Activated CD4-positive, alpha-beta T cell treated with anti-CD3 and anti-CD28 coated beads, Interleukin-2, amount 10 ng/mL, durations not matched to agents 24 days and 14 days (primary cell): Measurements from ENCODE around the gene AUH. TPM values are rescaled to one million over a fixed set of nuclear protein-coding genes. Genes with fewer than 3 reads are reported as not detected.
A peak's percentile ranks its signal among the peaks of the same experiment; 100 is the strongest.

ENCODE experiments used
- DNase-seq: peaks from one replicate; pipeline ENCODE4 v3.0.0; 2022
- H3K27ac Mint-ChIP-seq: one replicate; pipeline ENCODE4 v1.8.0; 2022; ENCODE audit warnings: mild to moderate bottlenecking, mixed read lengths
- H3K27me3 Mint-ChIP-seq: one replicate; pipeline ENCODE4 v1.8.0; 2022; ENCODE audit warnings: mixed read lengths
- H3K36me3 Mint-ChIP-seq: one replicate; pipeline ENCODE4 v1.8.0; 2022; ENCODE audit warnings: low read depth, mild to moderate bottlenecking, mixed read lengths
- H3K4me1 Mint-ChIP-seq: one replicate; pipeline ENCODE4 v1.8.0; 2021; ENCODE audit warnings: mixed read lengths
- H3K4me3 Mint-ChIP-seq: one replicate; pipeline ENCODE4 v1.8.0; 2022; ENCODE audit warnings: mild to moderate bottlenecking, moderate library complexity, mixed read lengths
- H3K9me3 Mint-ChIP-seq: one replicate; pipeline ENCODE4 v1.8.0; 2021; ENCODE audit warnings: mixed read lengths
- intact Hi-C: fragments of 100-400 bp; cut with micrococcal nuclease; formaldehyde crosslinking; loops from one replicate; pipeline ENCODE4 v1.15.1; 2023
- total RNA-seq: library from RNA; stranded (reverse); gene quantifications from 2 replicates; pipeline ENCODE4 v1.2.3, GENCODE V29; 2022

The AUH gene
- total RNA-seq, 1 donor from 2014 or later, result 49.5 TPM

- Mint-ChIP-seq H3K27ac (peak overlapping the region; percentile 84), H3K9me3 (peaks cover 11% of the 10 kb centered on the region), H3K27me3 (no peaks in the 10 kb centered on the region), H3K36me3 (peaks cover 75% of the 10 kb centered on the region), H3K4me1 (peaks cover 42% of the 10 kb centered on the region), H3K4me3 (no peak overlapping the region)
- intact Hi-C loops, result no loop called here
- DNase-seq, result no peak
These were observed 20.4 kb downstream of the AUH start for GRCh38 chr9:91341258-91341746.

GRCh38 chr9:91340395-91340967 is 21.2 kb downstream of the AUH start:
- H3K27ac Mint-ChIP-seq, result peak overlapping the region; percentile 84
- peaks cover 11% of the 10 kb centered on the region for H3K9me3 Mint-ChIP-seq
- no peaks in the 10 kb centered on the region for H3K27me3 Mint-ChIP-seq
- peaks cover 74% of the 10 kb centered on the region for H3K36me3 Mint-ChIP-seq
- H3K4me1 Mint-ChIP-seq, result peaks cover 41% of the 10 kb centered on the region
- H3K4me3 Mint-ChIP-seq, result no peak overlapping the region
- no peak for DNase-seq
- intact Hi-C loops, result no loop called here

- H3K36me3 Mint-ChIP-seq, result peaks cover 66% of the 10 kb centered on the region
- intact Hi-C loops, result no loop called here
These were observed 23.0 kb downstream of the AUH start for GRCh38 chr9:91338681-91339080.

GRCh38 chr9:91336786-91337185 is 24.9 kb downstream of the AUH start:
- no peak for DNase-seq
- Mint-ChIP-seq H3K4me1 (peaks cover 31% of the 10 kb centered on the region), H3K36me3 (peaks cover 60% of the 10 kb centered on the region), H3K27ac (no peak overlapping the region), H3K9me3 (peaks cover 10% of the 10 kb centered on the region), H3K27me3 (no peaks in the 10 kb centered on the region), H3K4me3 (no peak overlapping the region)
- intact Hi-C loops, result no loop called here

More at GRCh38 chr9:91338681-91339080, 23.0 kb downstream of the AUH start:
- H3K4me1 Mint-ChIP-seq, result peaks cover 39% of the 10 kb centered on the region
- H3K9me3 Mint-ChIP-seq, result peaks cover 11% of the 10 kb centered on the region
- no peaks in the 10 kb centered on the region for H3K27me3 Mint-ChIP-seq
- no peak for DNase-seq
- no peak overlapping the region for H3K27ac Mint-ChIP-seq
- no peak overlapping the region for H3K4me3 Mint-ChIP-seq

- Mint-ChIP-seq H3K4me1 (peaks cover 12% of the 10 kb centered on the region), H3K27ac (no peak overlapping the region), H3K4me3 (no peak overlapping the region), H3K9me3 (peaks cover 4% of the 10 kb centered on the region), H3K27me3 (no peaks in the 10 kb centered on the region), H3K36me3 (peaks cover 51% of the 10 kb centered on the region)
- intact Hi-C loops, result no loop called here
- no peak for DNase-seq
These were observed 27.7 kb downstream of the AUH start for GRCh38 chr9:91334053-91334452.

- peaks cover 53% of the 10 kb centered on the region for H3K36me3 Mint-ChIP-seq
These were observed 28.2 kb downstream of the AUH start for GRCh38 chr9:91333551-91333950.

GRCh38 chr9:91332546-91333231 is 29.0 kb downstream of the AUH start:
- H3K27ac Mint-ChIP-seq, result peak overlapping the region; percentile 5
- H3K36me3 Mint-ChIP-seq, result peaks cover 53% of the 10 kb centered on the region
- no peak overlapping the region for H3K4me3 Mint-ChIP-seq
- peaks cover 8% of the 10 kb centered on the region for H3K4me1 Mint-ChIP-seq
- no peaks in the 10 kb centered on the region for H3K27me3 Mint-ChIP-seq
- peaks cover 8% of the 10 kb centered on the region for H3K9me3 Mint-ChIP-seq
- DNase-seq, result no peak
- intact Hi-C loops, result no loop called here

More at GRCh38 chr9:91333551-91333950, 28.2 kb downstream of the AUH start:
- Mint-ChIP-seq H3K4me3 (no peak overlapping the region), H3K27me3 (no peaks in the 10 kb centered on the region), H3K4me1 (peaks cover 12% of the 10 kb centered on the region), H3K27ac (no peak overlapping the region), H3K9me3 (peaks cover 8% of the 10 kb centered on the region)
- intact Hi-C loops, result no loop called here
- DNase-seq, result no peak

GRCh38 chr9:91331849-91332248 is 29.9 kb downstream of the AUH start:
- H3K4me3 Mint-ChIP-seq, result no peak overlapping the region
- H3K4me1 Mint-ChIP-seq, result peaks cover 5% of the 10 kb centered on the region
- peaks cover 8% of the 10 kb centered on the region for H3K9me3 Mint-ChIP-seq
- H3K27me3 Mint-ChIP-seq, result no peaks in the 10 kb centered on the region
- intact Hi-C loops, result no loop called here
- H3K27ac Mint-ChIP-seq, result no peak overlapping the region
- DNase-seq, result no peak
- peaks cover 55% of the 10 kb centered on the region for H3K36me3 Mint-ChIP-seq

- Mint-ChIP-seq H3K27ac (no peak overlapping the region), H3K27me3 (no peaks in the 10 kb centered on the region), H3K36me3 (peaks cover 55% of the 10 kb centered on the region), H3K4me1 (peaks cover 4% of the 10 kb centered on the region), H3K4me3 (no peak overlapping the region), H3K9me3 (peaks cover 8% of the 10 kb centered on the region)
- intact Hi-C loops, result no loop called here
- no peak for DNase-seq
These were observed 33.5 kb downstream of the AUH start for GRCh38 chr9:91328186-91328585.

- H3K36me3 Mint-ChIP-seq, result peaks cover 44% of the 10 kb centered on the region
- no peak overlapping the region for H3K27ac Mint-ChIP-seq
- no peaks in the 10 kb centered on the region for H3K9me3 Mint-ChIP-seq
- DNase-seq, result no peak
- intact Hi-C loops, result no loop called here
- H3K4me3 Mint-ChIP-seq, result no peak overlapping the region
- H3K27me3 Mint-ChIP-seq, result no peaks in the 10 kb centered on the region
- H3K4me1 Mint-ChIP-seq, result peaks cover 4% of the 10 kb centered on the region
These were observed 40.0 kb downstream of the AUH start for GRCh38 chr9:91321691-91322090.

GRCh38 chr9:91320299-91320698 is 41.4 kb downstream of the AUH start:
- no peak overlapping the region for H3K27ac Mint-ChIP-seq
- intact Hi-C loops, result no loop called here
- H3K4me1 Mint-ChIP-seq, result peaks cover 2% of the 10 kb centered on the region
- H3K4me3 Mint-ChIP-seq, result no peak overlapping the region
- H3K36me3 Mint-ChIP-seq, result peaks cover 47% of the 10 kb centered on the region
- H3K9me3 Mint-ChIP-seq, result no peaks in the 10 kb centered on the region
- H3K27me3 Mint-ChIP-seq, result no peaks in the 10 kb centered on the region
- no peak for DNase-seq

- Mint-ChIP-seq H3K27ac (no peak overlapping the region), H3K9me3 (no peaks in the 10 kb centered on the region), H3K36me3 (peaks cover 39% of the 10 kb centered on the region), H3K4me3 (no peak overlapping the region), H3K27me3 (no peaks in the 10 kb centered on the region), H3K4me1 (peaks cover 7% of the 10 kb centered on the region)
- intact Hi-C loops, result no loop called here
- DNase-seq, result no peak
These were observed 45.6 kb downstream of the AUH start for GRCh38 chr9:91316093-91316492.

GRCh38 chr9:91315191-91315590 is 46.5 kb downstream of the AUH start:
- no peak for DNase-seq
- no peak overlapping the region for H3K27ac Mint-ChIP-seq
- H3K4me3 Mint-ChIP-seq, result no peak overlapping the region
- H3K36me3 Mint-ChIP-seq, result peaks cover 42% of the 10 kb centered on the region
- peaks cover 7% of the 10 kb centered on the region for H3K4me1 Mint-ChIP-seq
- no peaks in the 10 kb centered on the region for H3K9me3 Mint-ChIP-seq
- H3K27me3 Mint-ChIP-seq, result no peaks in the 10 kb centered on the region
- intact Hi-C loops, result no loop called here

GRCh38 chr9:91312717-91313325 is 48.9 kb downstream of the AUH start:
- no peaks in the 10 kb centered on the region for H3K9me3 Mint-ChIP-seq
- intact Hi-C loops, result no loop called here
- no peak for DNase-seq
- no peak overlapping the region for H3K4me3 Mint-ChIP-seq
- peak overlapping the region; percentile 13 for H3K27ac Mint-ChIP-seq
- no peaks in the 10 kb centered on the region for H3K27me3 Mint-ChIP-seq
- peaks cover 47% of the 10 kb centered on the region for H3K36me3 Mint-ChIP-seq
- H3K4me1 Mint-ChIP-seq, result peaks cover 11% of the 10 kb centered on the region
